HepG2 (cell line): ENCODE measurements around the gene LTA. TPM values are rescaled to one million over a fixed set of nuclear protein-coding genes. Genes with fewer than 3 reads are reported as not detected.

Experiments
- ATAC-seq: fragments of 200-7000 bp; cut with Tn5 transposase; 3 replicates; pipeline ENCODE4 v1.9.1; 2020; ENCODE audit warnings: mild to moderate bottlenecking, moderate library complexity
- BruUV-seq: library from RNA; stranded (reverse); fragments of 400-500 nt; replicated peaks from 2 replicates; lab custom pipeline; 2021; lab: Mats Ljungman, UMichigan
- CTCF ChIA-PET: fragments of 300-600 bp; formaldehyde crosslinking; extraction: SDS; loops from one replicate; lab custom pipeline; 2021; ENCODE audit warnings: low total read pairs, inconsistent platforms, low intra/inter-chr PET ratio; lab: Yijun Ruan, JAX
- POLR2A ChIA-PET: fragments of 350-600 bp; sonication (Branson Sonifier 250); formaldehyde crosslinking; loops from one replicate; lab custom pipeline; 2020; ENCODE audit warnings: antibody characterized with exemption, inconsistent platforms; lab: Yijun Ruan, JAX
- DNase-seq: peaks from one replicate; pipeline ENCODE4 v3.0.0-alpha.2; 2015; ENCODE audit warnings: low spot score
- FAIRE-seq: peaks from 3 replicates; lab custom pipeline; 2011; peaks lifted over from hg19 to GRCh38; lab: Jason Lieb, UNC
- H2AFZ ChIP-seq: one replicate; pipeline ENCODE4 v1.6.1; 2011; ENCODE audit warnings: low read length, inconsistent platforms
- H3K27ac ChIP-seq: fragments of 300-600 bp; 3 replicates; pipeline ENCODE4 v1.8.0; 2011; ENCODE audit warnings: mixed run types, mild to moderate bottlenecking, mixed read lengths, low read length, inconsistent platforms; ENCODE audit not compliant: insufficient read depth; ENCODE audit errors: extremely low read length
- H3K27me3 ChIP-seq, 2 experiments: fragments of 200-600 bp in 1 of 2; 2 replicates in 1 of 2; 3 replicates in 1 of 2; pipeline versions ENCODE4 v1.6.0 to v1.8.0; 2011; ENCODE audit warnings: low read length in 2 of 2, mild to moderate bottlenecking in 2 of 2, moderate library complexity in 2 of 2, inconsistent platforms in 1 of 2; ENCODE audit not compliant: insufficient read depth in 2 of 2, control insufficient read depth in 1 of 2
- H3K36me3 ChIP-seq, 2 experiments: fragments of 200-600 bp in 1 of 2; replicated peaks in 1 of 2; 2 replicates in 1 of 2; 3 replicates in 1 of 2; pipeline versions ENCODE4 v1.5.1 to v1.8.0; 2011; ENCODE audit warnings: low read length in 2 of 2, inconsistent platforms in 1 of 2; ENCODE audit not compliant: insufficient read depth in 2 of 2, control insufficient read depth in 1 of 2
- H3K4me1 ChIP-seq: 2 replicates; pipeline ENCODE4 v1.5.1; 2012; ENCODE audit warnings: low read length, inconsistent platforms; ENCODE audit not compliant: insufficient read depth
- H3K4me2 ChIP-seq: 2 replicates; pipeline ENCODE4 v1.6.0; 2011; ENCODE audit warnings: low read depth, low read length, inconsistent platforms
- H3K4me3 ChIP-seq, 3 experiments: fragments of 200-600 bp in 1 of 3; sonication (generic), shearing (Covaris generic) in 1 of 3; replicated peaks in 1 of 3; 2 replicates each; pipeline ENCODE4 v1.5.1; 2011 to 2016; ENCODE audit warnings: low read length in 3 of 3, inconsistent platforms in 2 of 3, low read depth in 2 of 3, mild to moderate bottlenecking in 2 of 3, control low read depth in 1 of 3, mixed read lengths in 1 of 3; ENCODE audit not compliant: insufficient read depth in 1 of 3
- H3K79me2 ChIP-seq: one replicate; pipeline ENCODE4 v1.6.1; 2011; ENCODE audit warnings: low read length, inconsistent platforms; ENCODE audit not compliant: insufficient read depth
- H3K9ac ChIP-seq: 2 replicates; pipeline ENCODE4 v1.6.0; 2011; ENCODE audit warnings: mild to moderate bottlenecking, low read depth, low read length, inconsistent platforms; ENCODE audit not compliant: insufficient read depth
- H3K9me3 ChIP-seq: 2 replicates; pipeline ENCODE4 v1.5.1; 2012; ENCODE audit warnings: mild to moderate bottlenecking, low read length
- H4K20me1 ChIP-seq: 2 replicates; pipeline ENCODE4 v1.6.0; 2011; ENCODE audit warnings: inconsistent platforms, mild to moderate bottlenecking, low read length, moderate library complexity; ENCODE audit not compliant: insufficient read depth
- BORCS8-MEF2B ChIP-seq: sonication (generic); formaldehyde crosslinking; IDR thresholded peaks from 2 replicates; pipeline ENCODE4 v1.8.0; 2022; ENCODE audit warnings: mild to moderate bottlenecking, missing genetic modification reagents
- SMYD3 ChIP-seq: sonication (generic); formaldehyde crosslinking; IDR thresholded peaks from 2 replicates; pipeline ENCODE4 v1.8.1; 2023; ENCODE audit warnings: mild to moderate bottlenecking, missing genetic modification reagents
- TBX3 ChIP-seq: fragments of 450-650 bp; IDR thresholded peaks from 2 replicates; pipeline ENCODE4 v1.6.1; 2017; ENCODE audit warnings: antibody characterized with exemption, mild to moderate bottlenecking, inconsistent platforms, borderline replicate concordance
- ZBTB8A ChIP-seq: sonication (generic); formaldehyde crosslinking; IDR thresholded peaks from 2 replicates; pipeline ENCODE4 v1.4.0; 2020; ENCODE audit warnings: mild to moderate bottlenecking, low read depth, missing genetic modification reagents, borderline replicate concordance
- ZNF33A ChIP-seq: sonication (generic); formaldehyde crosslinking; IDR thresholded peaks from 2 replicates; pipeline ENCODE4 v1.5.1; 2020; ENCODE audit warnings: missing genetic modification reagents, mild to moderate bottlenecking, moderate library complexity, borderline replicate concordance
- WGBS: methylation state at CpG from one replicate; pipeline ENCODE4 v1.1.6; 2017; ENCODE audit warnings: low lambda C conversion rate; 5-methylcytosine and 5-hydroxymethylcytosine counted together
- in situ Hi-C: cut with HindIII; loops from 2 replicates; pipeline ENCODE4 v1.10.0; 2017; ENCODE audit warnings: low pct_unique_long_range_greater_than_20kb; ENCODE audit not compliant: extremely low pct_ligation_motif_present
- intact Hi-C: fragments of 100-400 bp; cut with micrococcal nuclease; formaldehyde crosslinking; loops from one replicate; pipeline ENCODE4 v1.10.0; 2022; ENCODE audit not compliant: unreplicated experiment
- polyA plus RNA-seq, 8 experiments: library from polyadenylated mRNA; depleted of rRNA in 3 of 8; stranded (reverse) in 7 of 8; unstranded in 1 of 8; fragments of >200 nt; fragmentation: Illumina TruSeq in 4 of 8; extraction: Trizol in 4 of 8; gene quantifications; 2 replicates each; pipeline versions ENCODE4 v1.2.1 to v1.2.3, GENCODE V29; 2011 to 2016; ENCODE audit warnings: low read depth in 4 of 8, missing spikeins in 1 of 8, mixed read lengths in 1 of 8; ENCODE audit not compliant: insufficient read depth in 1 of 8
- total RNA-seq, 5 experiments: library from RNA; depleted of rRNA; stranded (reverse); fragments of >200 nt; fragmentation: Illumina TruSeq; extraction: Trizol; gene quantifications; 2 replicates each; pipeline ENCODE4 v1.2.3, GENCODE V29; 2016; ENCODE audit warnings: low read depth in 1 of 5
- TF ChIP-seq, protein P1 (sequence below): sonication (generic); formaldehyde crosslinking; conservative IDR thresholded peaks from 2 replicates; pipeline ENCODE4 v1.4.0; 2020; ENCODE audit warnings: missing genetic modification reagents
- TF ChIP-seq, protein P2 (sequence below): sonication (generic); formaldehyde crosslinking; IDR thresholded peaks from 2 replicates; pipeline ENCODE4 v1.5.1; 2020; ENCODE audit warnings: mild to moderate bottlenecking, moderate library complexity, missing genetic modification reagents
- TF ChIP-seq, protein P3 (sequence below): sonication (generic); formaldehyde crosslinking; IDR thresholded peaks from 2 replicates; pipeline ENCODE4 v1.8.0; 2022; ENCODE audit warnings: missing genetic modification reagents, low read depth, mild to moderate bottlenecking, borderline replicate concordance
- TF ChIP-seq, protein P4 (sequence below): sonication (generic); formaldehyde crosslinking; IDR thresholded peaks from 2 replicates; pipeline ENCODE4 v1.4.0; 2020; ENCODE audit warnings: missing genetic modification reagents

LTA gene
- total and polyA plus RNA-seq, 2 of the 13 experiments (the other 11 are each of a cell fraction or from before 2014, with no cell fraction given) = 0.09 TPM; not detected in 1

DNA sequence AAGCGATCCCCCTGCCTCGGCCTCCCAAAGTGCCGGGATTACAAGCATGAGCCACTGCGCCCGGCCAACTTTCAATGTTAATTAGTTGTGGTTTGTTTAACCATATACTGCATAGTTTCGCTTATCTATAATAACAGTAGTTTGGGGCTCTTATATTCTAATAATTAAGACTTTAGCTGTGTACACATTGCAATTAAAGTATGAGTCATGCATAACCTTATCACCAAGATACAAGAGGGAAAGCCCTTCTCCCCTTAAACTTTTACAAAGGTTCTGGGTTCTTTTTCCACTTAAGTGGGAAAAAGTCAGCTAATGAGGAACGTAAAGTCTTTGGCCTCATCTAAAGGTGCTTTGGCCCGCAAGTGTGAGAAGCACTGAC lies 46.5 kb upstream of the LTA start:
- peaks cover 47% of the 10 kb centered on the region for H3K4me1 ChIP-seq
- H3K79me2 ChIP-seq = no peaks in the 10 kb centered on the region
- 0 out of 2 replicates have a peak overlapping the region, but pooled peaks have one; percentile 23 for H3K4me2 ChIP-seq
- 56% methylated on average over 8 of the region's 8 CpGs for WGBS
- H3K9me3 ChIP-seq = no peaks in the 10 kb centered on the region
- intact Hi-C loops = no loop called here
- H3K4me3 ChIP-seq = 0 out of 6 replicates have a peak overlapping the region, but pooled peaks of 1 of the 3 experiments have one; percentile 8
- POLR2A ChIA-PET = interaction anchor here (1.1 to 8.3 kb wide), 3 partner anchors 16 to 126 kb away, joined by 3 to 123 read pairs (median 3); partner anchors contain the start of gene DDX39B
- DNase-seq (no peak), FAIRE-seq (no peak), ATAC-seq (no peak)
- in situ Hi-C loops = loop anchor here (5.0 kb wide), 1 partner anchor 33 kb away; no protein-coding TSS in a partner anchor
- no peaks in the 10 kb centered on the region for H3K27me3 ChIP-seq
- H3K9ac ChIP-seq = no peak overlapping the region
- CTCF ChIA-PET = no interaction called here
- H3K36me3 ChIP-seq = peaks cover 7 to 9% of the 10 kb centered on the region in 2 experiments; a peak in 4 of 5 replicates
- H2AFZ ChIP-seq = no peak overlapping the region
- TF ChIP-seq, protein P1, sequence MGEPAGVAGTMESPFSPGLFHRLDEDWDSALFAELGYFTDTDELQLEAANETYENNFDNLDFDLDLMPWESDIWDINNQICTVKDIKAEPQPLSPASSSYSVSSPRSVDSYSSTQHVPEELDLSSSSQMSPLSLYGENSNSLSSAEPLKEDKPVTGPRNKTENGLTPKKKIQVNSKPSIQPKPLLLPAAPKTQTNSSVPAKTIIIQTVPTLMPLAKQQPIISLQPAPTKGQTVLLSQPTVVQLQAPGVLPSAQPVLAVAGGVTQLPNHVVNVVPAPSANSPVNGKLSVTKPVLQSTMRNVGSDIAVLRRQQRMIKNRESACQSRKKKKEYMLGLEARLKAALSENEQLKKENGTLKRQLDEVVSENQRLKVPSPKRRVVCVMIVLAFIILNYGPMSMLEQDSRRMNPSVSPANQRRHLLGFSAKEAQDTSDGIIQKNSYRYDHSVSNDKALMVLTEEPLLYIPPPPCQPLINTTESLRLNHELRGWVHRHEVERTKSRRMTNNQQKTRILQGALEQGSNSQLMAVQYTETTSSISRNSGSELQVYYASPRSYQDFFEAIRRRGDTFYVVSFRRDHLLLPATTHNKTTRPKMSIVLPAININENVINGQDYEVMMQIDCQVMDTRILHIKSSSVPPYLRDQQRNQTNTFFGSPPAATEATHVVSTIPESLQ (CRISPR knock-in tag) = no peak
- TF ChIP-seq, protein P2, sequence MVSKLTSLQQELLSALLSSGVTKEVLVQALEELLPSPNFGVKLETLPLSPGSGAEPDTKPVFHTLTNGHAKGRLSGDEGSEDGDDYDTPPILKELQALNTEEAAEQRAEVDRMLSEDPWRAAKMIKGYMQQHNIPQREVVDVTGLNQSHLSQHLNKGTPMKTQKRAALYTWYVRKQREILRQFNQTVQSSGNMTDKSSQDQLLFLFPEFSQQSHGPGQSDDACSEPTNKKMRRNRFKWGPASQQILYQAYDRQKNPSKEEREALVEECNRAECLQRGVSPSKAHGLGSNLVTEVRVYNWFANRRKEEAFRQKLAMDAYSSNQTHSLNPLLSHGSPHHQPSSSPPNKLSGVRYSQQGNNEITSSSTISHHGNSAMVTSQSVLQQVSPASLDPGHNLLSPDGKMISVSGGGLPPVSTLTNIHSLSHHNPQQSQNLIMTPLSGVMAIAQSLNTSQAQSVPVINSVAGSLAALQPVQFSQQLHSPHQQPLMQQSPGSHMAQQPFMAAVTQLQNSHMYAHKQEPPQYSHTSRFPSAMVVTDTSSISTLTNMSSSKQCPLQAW (CRISPR knock-in tag) = no peak
- TF ChIP-seq, protein P3, sequence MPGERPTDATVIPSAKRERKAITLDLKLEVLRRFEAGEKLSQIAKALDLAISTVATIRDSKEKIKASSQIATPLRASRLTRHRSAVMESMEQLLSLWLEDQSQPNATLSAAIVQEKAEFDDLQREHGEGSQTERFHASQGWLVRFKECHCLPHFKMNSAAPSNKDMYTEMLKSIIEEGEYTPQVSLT (CRISPR knock-in tag) = no peak
- TF ChIP-seq ZNF33A (CRISPR knock-in tag) (no peak), BORCS8-MEF2B (CRISPR knock-in tag) (peak; percentile 13; the same call in 1 of the 2 replicates), TBX3 (no peak), SMYD3 (CRISPR knock-in tag) (no peak), ZBTB8A (CRISPR knock-in tag) (no peak)
- TF ChIP-seq, protein P4, sequence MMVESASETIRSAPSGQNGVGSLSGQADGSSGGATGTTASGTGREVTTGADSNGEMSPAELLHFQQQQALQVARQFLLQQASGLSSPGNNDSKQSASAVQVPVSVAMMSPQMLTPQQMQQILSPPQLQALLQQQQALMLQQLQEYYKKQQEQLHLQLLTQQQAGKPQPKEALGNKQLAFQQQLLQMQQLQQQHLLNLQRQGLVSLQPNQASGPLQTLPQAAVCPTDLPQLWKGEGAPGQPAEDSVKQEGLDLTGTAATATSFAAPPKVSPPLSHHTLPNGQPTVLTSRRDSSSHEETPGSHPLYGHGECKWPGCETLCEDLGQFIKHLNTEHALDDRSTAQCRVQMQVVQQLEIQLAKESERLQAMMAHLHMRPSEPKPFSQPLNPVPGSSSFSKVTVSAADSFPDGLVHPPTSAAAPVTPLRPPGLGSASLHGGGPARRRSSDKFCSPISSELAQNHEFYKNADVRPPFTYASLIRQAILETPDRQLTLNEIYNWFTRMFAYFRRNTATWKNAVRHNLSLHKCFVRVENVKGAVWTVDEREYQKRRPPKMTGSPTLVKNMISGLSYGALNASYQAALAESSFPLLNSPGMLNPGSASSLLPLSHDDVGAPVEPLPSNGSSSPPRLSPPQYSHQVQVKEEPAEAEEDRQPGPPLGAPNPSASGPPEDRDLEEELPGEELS (CRISPR knock-in tag) = no peak
- H3K27ac ChIP-seq = no peak overlapping the region
- no TSS peak for BruUV-seq
- H4K20me1 ChIP-seq = peaks cover 10% of the 10 kb centered on the region; the same call in 1 of the 2 replicates
